ENCODE measurements around the gene PRSS36. TPM values are rescaled to one million over a fixed set of nuclear protein-coding genes. Genes with fewer than 3 reads are reported as not detected.
A peak's percentile ranks its signal among the peaks of the same experiment; 100 is the strongest.

The PRSS36 gene
- total and polyA plus RNA-seq, 9 of the 15 experiments (the other 6 are each of a cell fraction or from before 2014, with no cell fraction given) = 0.09 to 1.2 (median 0.54) TPM; not detected in 2

GRCh38 chr16:31129568-31130335, 20.1 kb downstream of the PRSS36 start:
- BruUV-seq (replicated peaks) = no TSS peak

More at GRCh38 chr16:31129568-31130335, 20.1 kb downstream of the PRSS36 start:
- no peaks in the 10 kb centered on the region for H3K9me1 ChIP-seq (ENCODE audit: control insufficient read depth, insufficient read depth, low read length)
- in situ Hi-C loops (cut with MboI) = no loop called here
- no peaks in the 10 kb centered on the region for H3K79me2 ChIP-seq (ENCODE audit: control insufficient read depth, insufficient read depth, low read length)
- POLR2A ChIA-PET = interaction anchor here (0.6 to 5.0 kb wide), 9 partner anchors 9 to 34 kb away, joined by 3 to 44 read pairs (median 4); partner anchors contain the start of genes BCKDK and KAT8
- H4K20me1 ChIP-seq (replicated peaks; ENCODE audit: control insufficient read depth, insufficient read depth, low read length) = no peaks in the 10 kb centered on the region
- no peak for TF ChIP-seq PHF21A (IDR thresholded peaks at IDR 0.05; ENCODE audit: borderline replicate concordance, low read depth)
- no peak for TF ChIP-seq ATF1 (CRISPR knock-in tag; IDR thresholded peaks at IDR 0.05)
- no peak for TF ChIP-seq ATF1 (tag; IDR thresholded peaks at IDR 0.05)
- no peak for TF ChIP-seq PRMT5 (CRISPR knock-in tag; IDR thresholded peaks at IDR 0.05)
- 0 out of 4 replicates have a peak, but pooled peaks of 1 of the 2 experiments have one; percentile 33 for TF ChIP-seq FOXA3 (CRISPR knock-in tag; conservative IDR thresholded peaks at IDR 0.05 in 1 of 2, IDR thresholded peaks at IDR 0.05 in 1 of 2)
- TF ChIP-seq ZNF398 (CRISPR knock-in tag; IDR thresholded peaks at IDR 0.05) = no peak
- H3K9me3 ChIP-seq (replicated peaks; ENCODE audit: control insufficient read depth, insufficient read depth, low read depth, low read length) = no peaks in the 10 kb centered on the region
- DNase-seq (ENCODE audit: extremely low read depth in 1 of 4, low spot score in 3 of 4) = no peak
- H3K27me3 ChIP-seq (ENCODE audit: control insufficient read depth in 2 of 2, insufficient read depth in 2 of 2, low read length in 2 of 2) = no peaks in the 10 kb centered on the region
- CTCF ChIA-PET (ENCODE audit: low intra/inter-chr PET ratio) = no interaction called here
- H2AFZ ChIP-seq (ENCODE audit: low read depth, low read length) = no peak overlapping the region
- ATAC-seq = no peak
- no peak for FAIRE-seq
- peak overlapping the region; percentile 90 for H3K27ac ChIP-seq (ENCODE audit: extremely low read depth, low read depth, low read length)
- H3K9ac ChIP-seq (ENCODE audit: insufficient read depth in 1 of 2, low read depth in 2 of 2, low read length in 2 of 2) = peak overlapping the region; percentile 63 to 86
- intact Hi-C loops (cut with micrococcal nuclease) = no loop called here
- no peak overlapping the region for H3K4me3 ChIP-seq
- peaks cover 35 to 77% of the 10 kb centered on the region in 2 experiments for H3K4me1 ChIP-seq (replicated peaks in 1 of 2; ENCODE audit: control insufficient read depth in 2 of 2, insufficient read depth in 2 of 2, low read length in 2 of 2)
- no peak overlapping the region for H3K4me2 ChIP-seq (ENCODE audit: insufficient read depth, low read length)
- 84% methylated on average over 27 of the region's 29 CpGs for WGBS (ENCODE audit: insufficient coverage, low coverage, missing lambda C conversion rate)
- H3K36me3 ChIP-seq (ENCODE audit: control insufficient read depth, insufficient read depth, low read length) = peaks cover 62% of the 10 kb centered on the region; the same call in 2 of the 3 replicates

Measured in K562 (cell line).